Nephron (organoid): ENCODE data around the gene P2RX1.
"Not testable (repeated sequence)": the region's sequence is repeated elsewhere in the genome, so short reads cannot be mapped to it uniquely, and the experiment has no call there.

Experiments used
- H3K27ac Mint-ChIP-seq, 3 experiments: 2 replicates each; pipeline ENCODE4 v1.8.0; 2020; ENCODE audit warnings: mixed read lengths in 3 of 3, mild to moderate bottlenecking in 2 of 3, moderate library complexity in 1 of 3
- H3K27me3 Mint-ChIP-seq: 2 replicates; pipeline ENCODE4 v1.8.0; 2021; ENCODE audit warnings: low read depth, mild to moderate bottlenecking, moderate library complexity, mixed read lengths
- H3K36me3 Mint-ChIP-seq: 2 replicates; pipeline ENCODE4 v1.8.0; 2020; ENCODE audit warnings: low read depth, mixed read lengths
- H3K4me1 Mint-ChIP-seq: 2 replicates; pipeline ENCODE4 v1.8.0; 2020; ENCODE audit warnings: mixed read lengths
- H3K4me3 Mint-ChIP-seq, 3 experiments: 2 replicates each; pipeline ENCODE4 v1.8.0; 2020; ENCODE audit warnings: mild to moderate bottlenecking in 3 of 3, mixed read lengths in 3 of 3, moderate library complexity in 2 of 3
- H3K9me3 Mint-ChIP-seq: 2 replicates; pipeline ENCODE4 v1.8.0; 2020; ENCODE audit warnings: mixed read lengths
- TF ChIP-seq, protein P1 (sequence below), 3 experiments: fragments of 200-600 bp; sonication (generic); IDR thresholded peaks; one replicate each; pipeline ENCODE4 v1.5.0; 2021; ENCODE audit warnings: antibody characterized with exemption in 3 of 3; ENCODE audit not compliant: unreplicated experiment in 3 of 3

P2RX1 gene

DNA sequence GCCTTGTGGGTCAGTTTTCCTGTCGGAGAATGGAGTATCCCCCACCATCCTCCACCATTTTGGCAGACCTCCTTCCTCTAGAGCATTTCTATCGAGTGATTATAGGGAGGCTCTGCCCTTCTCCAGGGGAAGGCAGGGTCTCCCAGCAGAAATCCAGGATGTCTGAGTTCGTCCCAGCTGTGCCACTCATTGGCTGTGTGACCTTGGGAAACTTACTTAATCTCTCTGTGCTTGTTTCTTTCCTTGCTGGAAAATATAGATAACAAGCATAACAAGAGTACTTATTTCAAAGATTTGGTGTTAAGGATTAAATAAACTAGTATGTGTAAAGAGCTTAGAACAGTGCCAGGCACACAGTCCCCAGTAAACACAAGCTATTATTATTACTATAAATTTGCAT is 33.2 kb upstream of the P2RX1 start:
- no peaks in the 10 kb centered on the region for H3K27me3 Mint-ChIP-seq
- no peak overlapping the region for H3K4me3 Mint-ChIP-seq
- no peaks in the 10 kb centered on the region for H3K36me3 Mint-ChIP-seq
- no peaks in the 10 kb centered on the region for H3K9me3 Mint-ChIP-seq
- TF ChIP-seq, protein P1, sequence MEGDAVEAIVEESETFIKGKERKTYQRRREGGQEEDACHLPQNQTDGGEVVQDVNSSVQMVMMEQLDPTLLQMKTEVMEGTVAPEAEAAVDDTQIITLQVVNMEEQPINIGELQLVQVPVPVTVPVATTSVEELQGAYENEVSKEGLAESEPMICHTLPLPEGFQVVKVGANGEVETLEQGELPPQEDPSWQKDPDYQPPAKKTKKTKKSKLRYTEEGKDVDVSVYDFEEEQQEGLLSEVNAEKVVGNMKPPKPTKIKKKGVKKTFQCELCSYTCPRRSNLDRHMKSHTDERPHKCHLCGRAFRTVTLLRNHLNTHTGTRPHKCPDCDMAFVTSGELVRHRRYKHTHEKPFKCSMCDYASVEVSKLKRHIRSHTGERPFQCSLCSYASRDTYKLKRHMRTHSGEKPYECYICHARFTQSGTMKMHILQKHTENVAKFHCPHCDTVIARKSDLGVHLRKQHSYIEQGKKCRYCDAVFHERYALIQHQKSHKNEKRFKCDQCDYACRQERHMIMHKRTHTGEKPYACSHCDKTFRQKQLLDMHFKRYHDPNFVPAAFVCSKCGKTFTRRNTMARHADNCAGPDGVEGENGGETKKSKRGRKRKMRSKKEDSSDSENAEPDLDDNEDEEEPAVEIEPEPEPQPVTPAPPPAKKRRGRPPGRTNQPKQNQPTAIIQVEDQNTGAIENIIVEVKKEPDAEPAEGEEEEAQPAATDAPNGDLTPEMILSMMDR (IDR thresholded peaks at IDR 0.05; ENCODE audit: unreplicated experiment in 3 of 3), result no peak
- H3K4me1 Mint-ChIP-seq, result no peaks in the 10 kb centered on the region
- no peak overlapping the region for H3K27ac Mint-ChIP-seq

DNA sequence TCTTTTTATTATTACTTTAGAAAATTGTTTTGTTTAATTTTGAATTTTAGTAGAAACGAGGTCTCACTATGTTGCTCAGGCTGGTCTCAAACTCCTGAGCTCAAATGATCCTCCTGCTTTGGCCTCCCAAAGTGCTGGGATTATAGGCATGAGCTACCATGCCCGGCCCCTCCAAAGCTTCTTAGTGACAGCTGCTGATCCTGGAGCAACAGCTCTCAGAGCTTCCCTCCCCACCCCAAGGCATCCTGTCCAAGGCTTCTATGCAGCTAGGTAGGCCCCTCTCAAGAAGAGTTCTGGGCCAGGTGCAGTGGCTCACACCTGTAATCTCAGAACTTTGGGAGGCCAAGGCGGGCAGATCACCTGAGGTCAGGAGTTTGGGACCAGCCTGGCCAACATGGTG is 32.3 kb upstream of the P2RX1 start:
- H3K27me3 Mint-ChIP-seq, H3K36me3 Mint-ChIP-seq, H3K4me1 Mint-ChIP-seq, H3K4me3 Mint-ChIP-seq, H3K9me3 Mint-ChIP-seq, H3K27ac Mint-ChIP-seq: not testable (repeated sequence)

- Mint-ChIP-seq H3K36me3 (no peaks in the 10 kb centered on the region), H3K4me3 (no peak overlapping the region), H3K27ac (no peak overlapping the region), H3K9me3 (no peaks in the 10 kb centered on the region), H3K27me3 (peaks cover 10% of the 10 kb centered on the region), H3K4me1 (peaks cover 7% of the 10 kb centered on the region)
- TF ChIP-seq, protein P1 (IDR thresholded peaks at IDR 0.05; ENCODE audit: unreplicated experiment in 3 of 3), result no peak
Measured at GRCh38 chr17:3947318-3947810, 31.1 kb upstream of the P2RX1 start.

DNA sequence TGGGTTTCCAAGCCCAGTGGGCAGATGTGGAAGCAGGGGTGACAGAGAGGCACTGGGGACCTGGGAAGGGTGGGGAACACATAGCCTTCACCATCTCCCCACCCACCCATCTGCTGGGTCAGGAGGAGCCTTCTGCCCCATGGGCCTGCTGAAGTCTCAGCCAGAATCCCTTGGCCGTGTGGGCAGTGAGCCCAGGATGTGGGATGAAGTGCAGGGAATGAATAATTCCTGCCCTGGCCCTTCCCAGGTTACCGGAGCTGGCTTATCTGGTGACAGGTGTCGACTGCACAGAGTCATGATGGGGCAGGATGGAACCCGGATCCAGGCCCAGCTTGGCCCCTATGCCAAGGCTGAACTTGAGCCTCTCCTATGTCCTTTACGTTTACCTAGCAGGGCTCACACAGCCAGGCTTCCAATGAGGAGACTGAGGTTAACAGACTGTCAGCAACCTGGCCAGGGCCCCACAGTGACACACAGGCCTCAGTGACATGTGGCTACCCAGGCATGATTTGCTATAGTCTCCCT is 30.5 kb upstream of the P2RX1 start:
- Mint-ChIP-seq H3K4me3 (no peak overlapping the region), H3K27ac (no peak overlapping the region), H3K9me3 (no peaks in the 10 kb centered on the region), H3K27me3 (peaks cover 10% of the 10 kb centered on the region), H3K4me1 (peaks cover 7% of the 10 kb centered on the region), H3K36me3 (no peaks in the 10 kb centered on the region)
- TF ChIP-seq, protein P1 (IDR thresholded peaks at IDR 0.05; ENCODE audit: unreplicated experiment in 3 of 3), result no peak

- Mint-ChIP-seq H3K9me3 (no peaks in the 10 kb centered on the region), H3K27me3 (peaks cover 10% of the 10 kb centered on the region), H3K36me3 (no peaks in the 10 kb centered on the region), H3K4me1 (peaks cover 7% of the 10 kb centered on the region), H3K27ac (no peak overlapping the region), H3K4me3 (peak overlapping the region in 2 of 3 experiments; percentile 10 to 33)
- TF ChIP-seq, protein P1 (IDR thresholded peaks at IDR 0.05; ENCODE audit: unreplicated experiment in 3 of 3), result no peak
Measured at GRCh38 chr17:3944485-3945388, 28.5 kb upstream of the P2RX1 start.

GRCh38 chr17:3943240-3943891 is 27.1 kb upstream of the P2RX1 start:
- no peak overlapping the region for H3K27ac Mint-ChIP-seq
- peak overlapping the region in 1 of 3 experiments; percentile 50 for H3K4me3 Mint-ChIP-seq
- no peaks in the 10 kb centered on the region for H3K9me3 Mint-ChIP-seq
- TF ChIP-seq, protein P1 (IDR thresholded peaks at IDR 0.05; ENCODE audit: unreplicated experiment in 3 of 3), result no peak
- peaks cover 10% of the 10 kb centered on the region for H3K27me3 Mint-ChIP-seq
- H3K4me1 Mint-ChIP-seq, result peaks cover 7% of the 10 kb centered on the region
- H3K36me3 Mint-ChIP-seq, result no peaks in the 10 kb centered on the region
